Measurements from ENCODE around the gene EP400. TPM values are rescaled to one million over a fixed set of nuclear protein-coding genes. Genes with fewer than 3 reads are reported as not detected.

EP400 gene
- total and polyA plus RNA-seq, 12 donors, result 11.5 to 43.2 (median 28.8) TPM

GRCh38 chr12:132083941-132084620 lies 134.3 kb downstream of the EP400 start:
- DNase-seq, result peak; percentile 90 to 94 (median 92)
- TF ChIP-seq, protein P1, sequence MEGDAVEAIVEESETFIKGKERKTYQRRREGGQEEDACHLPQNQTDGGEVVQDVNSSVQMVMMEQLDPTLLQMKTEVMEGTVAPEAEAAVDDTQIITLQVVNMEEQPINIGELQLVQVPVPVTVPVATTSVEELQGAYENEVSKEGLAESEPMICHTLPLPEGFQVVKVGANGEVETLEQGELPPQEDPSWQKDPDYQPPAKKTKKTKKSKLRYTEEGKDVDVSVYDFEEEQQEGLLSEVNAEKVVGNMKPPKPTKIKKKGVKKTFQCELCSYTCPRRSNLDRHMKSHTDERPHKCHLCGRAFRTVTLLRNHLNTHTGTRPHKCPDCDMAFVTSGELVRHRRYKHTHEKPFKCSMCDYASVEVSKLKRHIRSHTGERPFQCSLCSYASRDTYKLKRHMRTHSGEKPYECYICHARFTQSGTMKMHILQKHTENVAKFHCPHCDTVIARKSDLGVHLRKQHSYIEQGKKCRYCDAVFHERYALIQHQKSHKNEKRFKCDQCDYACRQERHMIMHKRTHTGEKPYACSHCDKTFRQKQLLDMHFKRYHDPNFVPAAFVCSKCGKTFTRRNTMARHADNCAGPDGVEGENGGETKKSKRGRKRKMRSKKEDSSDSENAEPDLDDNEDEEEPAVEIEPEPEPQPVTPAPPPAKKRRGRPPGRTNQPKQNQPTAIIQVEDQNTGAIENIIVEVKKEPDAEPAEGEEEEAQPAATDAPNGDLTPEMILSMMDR (IDR thresholded peaks at IDR 0.05), result no peak
- peak; percentile 92 to 94 for TF ChIP-seq POLR2A (IDR thresholded peaks at IDR 0.05)
- no peaks in the 10 kb centered on the region for H3K9me3 ChIP-seq (replicated peaks in 1 of 3)
- H3K27me3 ChIP-seq, result no peaks in the 10 kb centered on the region
- intact Hi-C loops (cut with DNase I), result no loop called here
- peak overlapping the region in 4 of 5 donors; percentile 86 to 98 (median 90) for H3K27ac ChIP-seq
- H3K4me1 ChIP-seq (replicated peaks in 1 of 2), result peaks cover 5 to 14% of the 10 kb centered on the region in 2 donors
- WGBS, 4 donors, result 1 to 4% (median 1%) methylated on average over 4 to 84 of the region's 84 CpGs; no CpG with 5 or more reads in 1 of the 4 donors
- peaks cover 0 to 2% of the 10 kb centered on the region in 2 donors for H3K36me3 ChIP-seq (replicated peaks in 1 of 2)
- H3K4me3 ChIP-seq, result peak overlapping the region; percentile 40 to 93 (median 84)

GRCh38 chr12:132084621-132085290 lies 135.0 kb downstream of the EP400 start:
- H3K4me1 ChIP-seq (replicated peaks in 1 of 2), result peaks cover 5 to 17% of the 10 kb centered on the region in 2 donors
- H3K27ac ChIP-seq, result peak overlapping the region; percentile 69 to 98 (median 89)
- intact Hi-C loops (cut with DNase I), result no loop called here
- peak overlapping the region; percentile 62 to 93 (median 84) for H3K4me3 ChIP-seq
- 2 to 3% (median 3%) methylated on average over 25 to 49 of the region's 49 CpGs; no CpG with 5 or more reads in 1 of the 4 donors for WGBS, 4 donors
- H3K9me3 ChIP-seq (replicated peaks in 1 of 3), result no peaks in the 10 kb centered on the region
- no peaks in the 10 kb centered on the region for H3K27me3 ChIP-seq
- no peaks in the 10 kb centered on the region for H3K36me3 ChIP-seq (replicated peaks in 1 of 2)
- TF ChIP-seq, protein P1 (IDR thresholded peaks at IDR 0.05), result no peak
- TF ChIP-seq POLR2A (IDR thresholded peaks at IDR 0.05), result peak in 1 of 2 donors; percentile 24
- peak; percentile 69 to 85 (median 79) for DNase-seq

- intact Hi-C loops (cut with DNase I), result no loop called here
- peak overlapping the region in 3 of 4 donors; percentile 62 to 87 (median 80) for H3K4me3 ChIP-seq
- DNase-seq, result peak in 2 of 7 donors; percentile 23 to 55
- H3K9me3 ChIP-seq (replicated peaks in 1 of 3), result no peaks in the 10 kb centered on the region
- TF ChIP-seq POLR2A (IDR thresholded peaks at IDR 0.05), result no peak
- TF ChIP-seq, protein P1 (IDR thresholded peaks at IDR 0.05), result no peak
- no peaks in the 10 kb centered on the region for H3K27me3 ChIP-seq
- peaks cover 5 to 18% of the 10 kb centered on the region in 2 donors for H3K4me1 ChIP-seq (replicated peaks in 1 of 2)
- 55 to 77% (median 64%) methylated on average over 3 to 6 of the region's 6 CpGs for WGBS, 4 donors
- H3K36me3 ChIP-seq (replicated peaks in 1 of 2), result no peaks in the 10 kb centered on the region
- H3K27ac ChIP-seq, result peak overlapping the region; percentile 69 to 98 (median 89)
Observed at GRCh38 chr12:132085291-132085635, 135.5 kb downstream of the EP400 start.

GRCh38 chr12:132089407-132089910 lies 139.7 kb downstream of the EP400 start:
- Histone ChIP-seq H3K27me3 (no peaks in the 10 kb centered on the region), H3K4me3 (no peak overlapping the region), H3K4me1 (replicated peaks in 1 of 2) (peaks cover 0 to 18% of the 10 kb centered on the region in 2 donors), H3K36me3 (replicated peaks in 1 of 2) (no peaks in the 10 kb centered on the region), H3K9me3 (replicated peaks in 1 of 3) (no peaks in the 10 kb centered on the region), H3K27ac (no peak overlapping the region)
- no peak for DNase-seq
- 74 to 83% (median 82%) methylated on average over 4 of the region's 4 CpGs for WGBS, 4 donors
- intact Hi-C loops (cut with DNase I), result no loop called here
- TF ChIP-seq, protein P1 (IDR thresholded peaks at IDR 0.05), result no peak
- no peak for TF ChIP-seq POLR2A (IDR thresholded peaks at IDR 0.05)

Data from adrenal gland (tissue), 12 donors.